Measurements from ENCODE around the gene SPOCK2. TPM values are rescaled to one million over a fixed set of nuclear protein-coding genes. Genes with fewer than 3 reads are reported as not detected.

SPOCK2 gene
- total and polyA plus RNA-seq, 10 of the 15 experiments (the other 5 are each of a cell fraction or from before 2014, with no cell fraction given), result 0.02 to 1.5 (median 0.58) TPM

DNA sequence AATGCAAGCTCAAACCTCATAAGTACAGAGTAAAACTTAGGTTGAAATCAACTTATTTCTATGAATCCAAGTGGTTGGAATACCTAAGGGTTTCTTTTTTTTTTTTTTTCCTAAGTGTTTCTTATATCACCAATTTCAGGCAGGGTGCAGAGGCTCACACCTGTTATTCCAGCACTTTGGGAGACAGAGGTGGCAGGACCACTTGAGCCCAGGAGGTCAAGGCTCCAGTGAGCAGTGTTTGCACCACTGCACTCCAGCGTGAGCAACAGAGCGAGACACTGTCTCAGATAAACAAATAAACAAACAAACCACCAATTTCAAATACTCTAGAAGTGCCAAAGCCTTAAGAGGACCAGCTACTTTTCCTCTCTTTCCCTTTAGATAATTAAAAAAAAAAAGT lies 39.2 kb upstream of the SPOCK2 start:
- no peak for ATAC-seq
- no peak for FAIRE-seq
- no TSS peak for BruUV-seq (replicated peaks)
- no peaks in the 10 kb centered on the region for H3K9me3 ChIP-seq (replicated peaks; ENCODE audit: control insufficient read depth, insufficient read depth, low read length)
- H3K36me3 ChIP-seq (ENCODE audit: control insufficient read depth in 2 of 2, insufficient read depth in 2 of 2, low read length in 1 of 2), result peaks cover 0 to 7% of the 10 kb centered on the region in 2 experiments; a peak in 3 of 4 replicates
- H4K20me1 ChIP-seq (ENCODE audit: control insufficient read depth, insufficient read depth), result no peaks in the 10 kb centered on the region
- in situ Hi-C loops (cut with MboI), result no loop called here
- no peak overlapping the region for H3K4me3 ChIP-seq
- no peak overlapping the region for H3K4me2 ChIP-seq (ENCODE audit: control insufficient read depth, insufficient read depth)
- CTCF ChIA-PET, result interaction anchor here (0.6 to 5.6 kb wide), 15 partner anchors 8 to 222 kb away, joined by 3 to 127 read pairs (median 6); no protein-coding TSS in a partner anchor
- H3K79me2 ChIP-seq (ENCODE audit: control insufficient read depth, insufficient read depth, low read length), result no peaks in the 10 kb centered on the region
- no peak overlapping the region for H2AFZ ChIP-seq (ENCODE audit: control insufficient read depth, low read depth, low read length)
- H3K27me3 ChIP-seq (replicated peaks in 1 of 2; ENCODE audit: control insufficient read depth in 2 of 2, insufficient read depth in 2 of 2, low read length in 1 of 2), result no peaks in the 10 kb centered on the region
- POLR2A ChIA-PET, result interaction anchor here (0.6 to 2.1 kb wide), 2 partner anchors 47 to 133 kb away, joined by 3 to 5 read pairs; no protein-coding TSS in a partner anchor
- 97% methylated on average over 2 of the region's 2 CpGs for WGBS (ENCODE audit: insufficient coverage, insufficient replicate concordance, low lambda C conversion rate, missing lambda C conversion rate)
- DNase-seq (ENCODE audit: low read depth, low spot score), result no peak
- SMC1A ChIA-PET (ENCODE audit: uncharacterized antibody, unreplicated experiment), result interaction anchor here (0.6 to 10.7 kb wide), 14 partner anchors 9 to 209 kb away, joined by 4 to 168 read pairs (median 6); partner anchors contain the start of genes ANAPC16 and ASCC1
- H3K27ac ChIP-seq (ENCODE audit: control insufficient read depth, insufficient read depth), result no peak overlapping the region
- TF ChIP-seq, protein P1, sequence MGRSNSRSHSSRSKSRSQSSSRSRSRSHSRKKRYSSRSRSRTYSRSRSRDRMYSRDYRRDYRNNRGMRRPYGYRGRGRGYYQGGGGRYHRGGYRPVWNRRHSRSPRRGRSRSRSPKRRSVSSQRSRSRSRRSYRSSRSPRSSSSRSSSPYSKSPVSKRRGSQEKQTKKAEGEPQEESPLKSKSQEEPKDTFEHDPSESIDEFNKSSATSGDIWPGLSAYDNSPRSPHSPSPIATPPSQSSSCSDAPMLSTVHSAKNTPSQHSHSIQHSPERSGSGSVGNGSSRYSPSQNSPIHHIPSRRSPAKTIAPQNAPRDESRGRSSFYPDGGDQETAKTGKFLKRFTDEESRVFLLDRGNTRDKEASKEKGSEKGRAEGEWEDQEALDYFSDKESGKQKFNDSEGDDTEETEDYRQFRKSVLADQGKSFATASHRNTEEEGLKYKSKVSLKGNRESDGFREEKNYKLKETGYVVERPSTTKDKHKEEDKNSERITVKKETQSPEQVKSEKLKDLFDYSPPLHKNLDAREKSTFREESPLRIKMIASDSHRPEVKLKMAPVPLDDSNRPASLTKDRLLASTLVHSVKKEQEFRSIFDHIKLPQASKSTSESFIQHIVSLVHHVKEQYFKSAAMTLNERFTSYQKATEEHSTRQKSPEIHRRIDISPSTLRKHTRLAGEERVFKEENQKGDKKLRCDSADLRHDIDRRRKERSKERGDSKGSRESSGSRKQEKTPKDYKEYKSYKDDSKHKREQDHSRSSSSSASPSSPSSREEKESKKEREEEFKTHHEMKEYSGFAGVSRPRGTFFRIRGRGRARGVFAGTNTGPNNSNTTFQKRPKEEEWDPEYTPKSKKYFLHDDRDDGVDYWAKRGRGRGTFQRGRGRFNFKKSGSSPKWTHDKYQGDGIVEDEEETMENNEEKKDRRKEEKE (IDR thresholded peaks at IDR 0.05), result no peak
- TF ChIP-seq NRF1 (conservative IDR thresholded peaks at IDR 0.05; ENCODE audit: low read depth, low read length), result no peak
- TF ChIP-seq HDGF (IDR thresholded peaks at IDR 0.05), result no peak
- TF ChIP-seq, protein P2, sequence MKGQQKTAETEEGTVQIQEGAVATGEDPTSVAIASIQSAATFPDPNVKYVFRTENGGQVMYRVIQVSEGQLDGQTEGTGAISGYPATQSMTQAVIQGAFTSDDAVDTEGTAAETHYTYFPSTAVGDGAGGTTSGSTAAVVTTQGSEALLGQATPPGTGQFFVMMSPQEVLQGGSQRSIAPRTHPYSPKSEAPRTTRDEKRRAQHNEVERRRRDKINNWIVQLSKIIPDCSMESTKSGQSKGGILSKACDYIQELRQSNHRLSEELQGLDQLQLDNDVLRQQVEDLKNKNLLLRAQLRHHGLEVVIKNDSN (IDR thresholded peaks at IDR 0.05; ENCODE audit: borderline replicate concordance, extremely low read length, insufficient read depth, low read depth, low read length), result no peak
- TF ChIP-seq CBX3 (IDR thresholded peaks at IDR 0.05; ENCODE audit: borderline replicate concordance, low read depth), result no peak
- no peak overlapping the region for H3K9ac ChIP-seq (ENCODE audit: control insufficient read depth, insufficient read depth, low read length)
- H3K4me1 ChIP-seq (ENCODE audit: control insufficient read depth, insufficient read depth, low read length), result peaks cover 9% of the 10 kb centered on the region
- intact Hi-C loops (cut with micrococcal nuclease; ENCODE audit: unreplicated experiment), result no loop called here
- RAD21 ChIA-PET (ENCODE audit: unreplicated experiment), result interaction anchor here (0.9 to 4.0 kb wide), 6 partner anchors 79 to 209 kb away, joined by 3 to 43 read pairs (median 11); no protein-coding TSS in a partner anchor

Measured in GM12878 (cell line).